H7 (cell line): ENCODE results near the gene LIMA1. TPM values are rescaled to one million over a fixed set of nuclear protein-coding genes. Genes with fewer than 3 reads are reported as not detected.

ENCODE experiments used
- DNase-seq: peaks from one replicate; pipeline ENCODE4 v3.0.0; 2012
- H3K27me3 ChIP-seq: 2 replicates; pipeline ENCODE4 v1.6.0; 2011; ENCODE audit warnings: mild to moderate bottlenecking, low read length; ENCODE audit not compliant: control insufficient read depth, insufficient read depth
- H3K36me3 ChIP-seq: replicated peaks from 2 replicates; pipeline ENCODE4 v1.5.1; 2011; ENCODE audit warnings: low read length; ENCODE audit not compliant: control insufficient read depth, insufficient read depth
- H3K4me3 ChIP-seq: 2 replicates; pipeline ENCODE4 v1.5.1; 2011; ENCODE audit warnings: low read depth, mild to moderate bottlenecking, control low read depth, low read length, moderate library complexity; ENCODE audit not compliant: insufficient read depth
- total RNA-seq: library from RNA; depleted of rRNA; stranded (reverse); fragments of >200 nt; shearing (Covaris generic); gene quantifications from 2 replicates; pipeline ENCODE4 v1.2.3, GENCODE V29; 2014

Gene LIMA1
- total RNA-seq, 1 experiment from 2014 or later = 34.0 TPM

DNA sequence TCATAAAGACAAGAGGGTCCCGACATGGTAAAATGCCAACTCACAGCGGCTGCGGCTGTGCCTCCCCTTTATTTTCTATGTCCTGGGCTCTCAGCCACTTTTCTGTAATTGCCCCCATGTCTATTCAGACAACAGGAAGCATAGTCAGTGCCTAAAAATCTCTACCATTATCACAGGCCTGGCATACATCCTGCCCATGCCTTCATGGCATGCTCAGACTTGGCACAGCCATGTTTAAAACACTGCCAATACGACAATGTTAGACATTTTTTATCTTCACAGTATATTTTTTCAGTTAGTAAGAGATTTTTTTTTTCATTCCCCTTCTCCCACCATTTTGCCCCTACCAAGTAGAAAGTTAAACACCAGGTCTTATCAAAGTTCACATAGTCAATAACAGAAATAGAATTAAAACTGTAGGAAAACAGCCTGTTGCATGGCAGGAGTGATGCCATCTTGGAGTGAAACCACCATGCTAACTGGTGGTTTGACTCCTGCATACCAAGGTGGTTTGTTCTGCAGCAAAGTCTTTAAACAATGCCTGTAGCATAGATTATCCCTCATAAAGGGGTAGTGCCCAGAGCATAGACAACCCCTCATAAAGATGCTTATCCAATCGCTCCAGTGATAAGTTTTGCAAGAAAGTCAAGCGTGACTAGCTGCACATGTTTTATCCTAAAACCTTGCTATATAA is 97.2 kb downstream of the LIMA1 start:
- DNase-seq = no peak
- Histone ChIP-seq H3K27me3 (no peaks in the 10 kb centered on the region), H3K4me3 (no peak overlapping the region), H3K36me3 (peaks cover 5% of the 10 kb centered on the region)

GRCh38 chr12:50185301-50185895 is 97.9 kb downstream of the LIMA1 start:
- DNase-seq = no peak
- no peak overlapping the region for H3K4me3 ChIP-seq
- H3K36me3 ChIP-seq = peaks cover 5% of the 10 kb centered on the region
- H3K27me3 ChIP-seq = no peaks in the 10 kb centered on the region

DNA sequence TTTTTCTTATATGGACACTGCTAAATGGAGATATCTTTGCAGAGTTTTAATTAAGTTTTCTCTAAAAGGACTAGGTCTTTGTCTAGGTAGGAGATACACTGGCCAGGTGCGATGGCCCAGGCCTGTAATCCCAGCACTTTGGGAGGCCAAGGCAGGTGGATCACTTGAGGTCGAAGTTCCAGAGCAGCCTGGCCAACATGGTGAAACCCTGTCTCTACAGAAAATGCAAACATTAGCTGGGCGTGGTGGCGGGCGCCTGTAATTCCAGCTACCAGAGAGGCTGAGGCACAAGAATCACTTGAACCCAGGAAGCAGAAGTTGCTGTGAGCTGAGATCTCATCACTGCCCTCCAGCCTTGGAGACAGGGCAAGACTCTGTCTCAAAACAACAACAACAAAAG is 99.1 kb downstream of the LIMA1 start:
- no peak for DNase-seq
- no peak overlapping the region for H3K4me3 ChIP-seq
- H3K27me3 ChIP-seq = no peaks in the 10 kb centered on the region
- peaks cover 5% of the 10 kb centered on the region for H3K36me3 ChIP-seq

- DNase-seq = no peak
- no peaks in the 10 kb centered on the region for H3K27me3 ChIP-seq
- peaks cover 11% of the 10 kb centered on the region for H3K36me3 ChIP-seq
- no peak overlapping the region for H3K4me3 ChIP-seq
These were observed 100.9 kb downstream of the LIMA1 start for GRCh38 chr12:50182461-50182860.

- no peaks in the 10 kb centered on the region for H3K27me3 ChIP-seq
These were observed 101.6 kb downstream of the LIMA1 start for GRCh38 chr12:50181691-50182090.

GRCh38 chr12:50175716-50176026 is 107.6 kb downstream of the LIMA1 start:
- H3K4me3 ChIP-seq = no peak overlapping the region
- H3K27me3 ChIP-seq = no peaks in the 10 kb centered on the region
- no peak for DNase-seq
- H3K36me3 ChIP-seq = peaks cover 11% of the 10 kb centered on the region

More at GRCh38 chr12:50181691-50182090, 101.6 kb downstream of the LIMA1 start:
- peaks cover 16% of the 10 kb centered on the region for H3K36me3 ChIP-seq
- H3K4me3 ChIP-seq = no peak overlapping the region
- no peak for DNase-seq

- Histone ChIP-seq H3K4me3 (no peak overlapping the region), H3K27me3 (no peaks in the 10 kb centered on the region), H3K36me3 (peaks cover 11% of the 10 kb centered on the region)
- DNase-seq = peak; percentile 72
These were observed 108.2 kb downstream of the LIMA1 start for GRCh38 chr12:50174971-50175715.

DNA sequence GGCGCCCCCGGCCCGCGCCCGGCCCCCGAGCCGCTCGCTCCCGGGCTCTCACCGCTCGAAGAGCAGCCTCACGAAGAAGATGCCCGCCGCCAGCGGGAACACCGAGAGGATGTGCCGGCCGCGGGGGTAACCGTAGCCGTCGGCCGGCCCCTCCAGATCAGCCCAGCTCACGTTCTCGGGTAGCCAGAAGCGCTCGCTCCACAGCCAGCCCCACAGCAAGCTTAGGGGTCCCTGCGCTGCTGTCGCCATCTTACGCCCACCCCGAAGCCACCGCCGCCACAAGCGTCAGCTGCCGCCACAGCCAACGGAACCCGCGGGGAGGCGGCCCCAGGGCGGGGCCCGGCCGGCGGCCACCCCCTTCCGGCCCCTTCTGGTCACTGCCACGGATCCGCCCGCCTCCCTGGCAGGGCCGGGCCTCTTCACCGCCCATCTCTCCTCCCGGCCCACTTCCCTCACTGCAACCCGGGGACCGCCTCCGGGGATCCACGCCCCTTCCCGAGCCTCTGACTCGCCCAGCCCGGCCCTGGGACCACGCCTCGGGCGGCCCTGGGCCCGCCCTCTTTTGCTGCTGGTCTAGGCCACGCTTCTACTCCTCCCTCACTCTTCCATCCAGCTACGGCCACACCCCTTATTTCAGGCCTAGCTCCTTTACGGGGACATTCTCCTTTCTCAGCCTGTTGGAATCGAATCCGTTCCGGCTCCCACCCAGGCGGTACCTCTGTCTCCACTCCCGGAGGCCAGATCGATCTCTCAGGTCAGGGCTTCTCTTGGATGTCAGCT is 116.1 kb downstream of the LIMA1 start, which contains the start of gene CERS5:
CERS5 (minus strand) TSS at position 321 of the 780 bp plus-strand sequence; CDS start at position 249, 72 bp downstream.
- no peaks in the 10 kb centered on the region for H3K27me3 ChIP-seq
- H3K4me3 ChIP-seq = peak within 1 kb of the TSS; percentile 92
- DNase-seq = peak; percentile 99
- no peaks in the 10 kb centered on the region for H3K36me3 ChIP-seq

DNA sequence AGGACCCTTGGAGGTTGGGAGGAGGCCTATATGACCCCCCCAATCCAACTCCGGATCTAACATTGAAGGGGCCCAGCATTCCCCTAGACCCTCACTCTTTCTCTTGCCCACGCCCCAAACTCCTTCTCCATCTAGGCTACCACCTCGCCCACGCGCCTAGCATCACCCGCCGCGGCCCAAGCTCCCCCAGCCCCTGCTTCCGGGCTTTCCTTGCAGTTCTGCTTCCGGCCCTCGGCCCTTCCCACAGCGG is 116.6 kb downstream of the LIMA1 start:
- DNase-seq = no peak
- Histone ChIP-seq H3K36me3 (no peaks in the 10 kb centered on the region), H3K27me3 (no peaks in the 10 kb centered on the region), H3K4me3 (peak overlapping the region; percentile 92)

DNA sequence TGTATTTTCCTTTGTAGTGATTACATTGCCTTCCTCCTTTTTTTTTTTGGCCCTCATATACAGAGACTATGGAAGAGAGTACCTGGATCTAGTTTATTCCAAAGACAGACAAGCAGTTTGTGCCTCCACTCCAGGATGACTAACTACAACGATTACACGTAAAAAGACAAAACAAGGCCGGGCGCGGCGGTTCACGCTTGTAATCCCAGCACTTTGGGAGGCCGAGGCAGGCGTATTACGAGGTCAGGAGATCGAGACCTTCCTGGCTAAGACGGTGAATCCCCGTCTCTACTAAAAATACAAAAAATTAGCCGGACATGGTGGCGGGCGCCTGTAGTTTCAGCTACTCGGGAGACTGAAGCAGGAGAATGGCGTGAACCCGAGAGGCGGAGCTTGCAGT is 118.4 kb downstream of the LIMA1 start:
- Histone ChIP-seq H3K27me3 (no peaks in the 10 kb centered on the region), H3K4me3 (no peak overlapping the region), H3K36me3 (no peaks in the 10 kb centered on the region; the same call in 1 of the 2 replicates)
- DNase-seq = no peak

- DNase-seq = no peak
- Histone ChIP-seq H3K27me3 (no peaks in the 10 kb centered on the region), H3K4me3 (no peak overlapping the region), H3K36me3 (no peaks in the 10 kb centered on the region; the same call in 1 of the 2 replicates)
These were observed 121.1 kb downstream of the LIMA1 start for GRCh38 chr12:50162230-50162629.

GRCh38 chr12:50160643-50161042 is 122.7 kb downstream of the LIMA1 start:
- no peak for DNase-seq
- H3K36me3 ChIP-seq = no peaks in the 10 kb centered on the region; the same call in 1 of the 2 replicates
- H3K27me3 ChIP-seq = no peaks in the 10 kb centered on the region
- H3K4me3 ChIP-seq = no peak overlapping the region

DNA sequence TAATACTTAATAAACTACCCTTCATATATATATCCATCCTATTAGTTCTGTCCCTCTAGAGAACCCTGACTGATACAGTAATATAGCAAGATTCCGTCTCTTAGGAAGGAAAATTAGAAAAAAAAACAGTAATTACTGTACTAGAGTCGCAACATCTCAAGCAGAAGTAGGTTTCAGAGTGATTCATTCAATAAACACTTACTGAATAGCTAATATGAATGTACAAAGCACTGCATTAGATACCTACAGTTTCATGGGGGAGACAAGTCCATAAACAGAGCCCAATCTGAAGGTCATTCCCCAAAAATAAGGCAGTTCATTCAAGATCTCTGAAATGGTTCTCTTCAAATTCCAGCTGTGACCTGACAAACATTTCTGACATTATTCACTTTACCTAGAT is 126.1 kb downstream of the LIMA1 start:
- H3K27me3 ChIP-seq = no peaks in the 10 kb centered on the region
- no peak for DNase-seq
- H3K36me3 ChIP-seq = no peaks in the 10 kb centered on the region; the same call in 1 of the 2 replicates
- no peak overlapping the region for H3K4me3 ChIP-seq

GRCh38 chr12:50156641-50157040 is 126.7 kb downstream of the LIMA1 start:
- Histone ChIP-seq H3K27me3 (no peaks in the 10 kb centered on the region), H3K4me3 (no peak overlapping the region), H3K36me3 (no peaks in the 10 kb centered on the region; the same call in 1 of the 2 replicates)
- DNase-seq = no peak
